Head of caudate nucleus (tissue), 42 donors: ENCODE results near the gene ZBTB11.
"Not testable (repeated sequence)": the region's sequence is repeated elsewhere in the genome, so short reads cannot be mapped to it uniquely, and the experiment has no call there.

Experiments used
- DNase-seq, 42 donors: peaks; one replicate each; pipeline versions ENCODE4 v3.0.0 to v3.0.0-alpha.2; 2020 to 2021; ENCODE audit warnings: mixed read lengths in 7 of 42
- intact Hi-C: fragments of 100-400 bp; cut with DNase I; formaldehyde crosslinking; loops from one replicate; pipeline ENCODE4 v1.15.0; 2022

ZBTB11 gene

DNA sequence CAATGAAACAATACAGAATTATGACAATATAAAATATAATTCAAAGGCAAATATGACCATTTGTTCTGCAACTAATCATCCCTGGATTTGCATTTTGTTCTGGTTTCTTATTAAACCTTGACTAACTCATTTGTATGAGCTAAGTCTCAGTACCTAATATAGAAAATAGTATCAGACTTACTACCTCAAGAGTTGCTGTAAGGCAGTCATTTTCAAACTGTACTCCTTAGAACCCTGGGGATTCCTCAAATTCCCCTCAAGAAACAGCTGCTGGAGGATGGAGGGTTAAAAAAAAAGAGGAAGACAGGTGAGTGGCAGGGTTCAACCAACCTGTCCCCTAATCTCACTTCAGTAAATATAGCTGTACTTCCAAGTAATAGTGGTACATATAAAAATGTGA lies 11.1 kb downstream of the ZBTB11 start:
- intact Hi-C loops = no loop called here
- DNase-seq = no peak

DNA sequence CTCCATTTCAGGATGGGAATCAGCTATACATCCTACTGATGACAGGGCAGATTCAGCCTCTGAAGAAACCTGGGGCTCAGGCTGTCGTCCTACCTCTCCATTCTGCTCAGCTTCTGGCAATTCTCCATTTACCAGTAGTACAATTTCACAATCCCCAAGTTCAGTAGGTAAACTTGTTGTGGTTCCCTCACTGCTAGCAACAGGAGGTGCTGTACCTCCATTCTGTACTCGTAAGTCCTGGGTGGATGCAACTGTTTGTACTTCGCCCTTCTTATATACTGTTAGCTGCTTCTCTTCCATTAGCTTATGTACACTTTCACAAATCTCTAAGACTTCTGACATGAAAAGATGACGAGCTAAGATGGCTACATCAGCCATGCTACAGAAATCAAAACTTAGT lies 11.6 kb downstream of the ZBTB11 start:
- DNase-seq = no peak
- intact Hi-C loops = no loop called here

DNA sequence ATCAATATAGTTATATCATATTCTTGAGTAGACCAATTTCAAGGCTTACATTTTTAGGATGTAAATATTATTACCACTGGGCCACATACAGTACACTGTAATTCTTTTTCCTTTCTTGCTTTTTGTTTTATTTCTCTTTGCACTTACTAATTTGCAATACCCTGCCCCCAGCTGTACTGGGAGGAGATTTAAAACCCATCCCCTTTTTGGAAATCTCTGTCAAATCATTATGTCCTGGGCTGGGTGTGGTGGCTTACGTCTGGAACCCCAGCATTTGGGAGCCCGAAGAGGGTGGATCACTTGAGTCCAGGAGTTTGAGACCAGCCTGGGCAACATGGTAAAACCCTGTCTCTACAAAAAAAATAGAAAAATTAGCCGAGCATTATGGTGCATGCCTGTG lies 16.2 kb downstream of the ZBTB11 start:
- DNase-seq = no peak
- intact Hi-C loops = no loop called here

DNA sequence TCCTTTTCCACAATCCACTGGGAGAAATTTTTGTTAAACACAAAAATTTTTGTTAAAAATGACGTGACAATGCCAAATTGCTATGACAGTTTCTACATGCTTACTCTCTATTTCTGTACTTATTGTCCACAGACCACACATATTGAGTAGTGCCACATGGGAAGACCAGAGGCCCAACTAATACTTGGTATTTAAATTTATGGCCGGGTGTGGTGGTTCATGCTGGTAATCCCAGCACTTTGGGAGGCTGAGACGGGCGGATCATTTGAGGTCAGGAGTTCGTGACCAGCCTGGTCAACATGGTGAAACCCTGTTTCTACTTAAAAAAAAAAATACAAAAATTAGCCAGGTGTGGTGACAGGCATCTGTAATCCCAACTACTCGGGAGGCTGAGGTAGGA lies 20.3 kb downstream of the ZBTB11 start:
- intact Hi-C loops = no loop called here
- DNase-seq = no peak

DNA sequence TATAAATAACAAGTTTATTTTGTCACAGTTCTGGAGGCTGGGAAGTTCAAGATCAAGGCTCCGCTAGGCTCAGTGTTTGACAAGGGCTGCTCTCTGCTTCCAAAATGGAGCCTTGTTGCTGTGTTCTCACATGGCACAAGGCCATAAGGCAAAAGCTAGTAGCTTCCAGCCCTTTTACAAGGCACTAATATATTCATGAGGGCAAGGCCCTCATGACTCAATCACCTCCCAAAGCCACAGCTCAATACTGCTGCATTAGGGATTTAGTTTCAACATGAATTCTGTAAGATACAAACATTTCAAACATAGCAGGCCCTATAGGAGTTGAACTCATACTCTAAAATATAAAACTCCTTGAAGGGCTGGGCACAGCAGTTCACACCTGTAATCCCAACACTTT lies 30.2 kb downstream of the ZBTB11 start:
- intact Hi-C loops = no loop called here

DNA sequence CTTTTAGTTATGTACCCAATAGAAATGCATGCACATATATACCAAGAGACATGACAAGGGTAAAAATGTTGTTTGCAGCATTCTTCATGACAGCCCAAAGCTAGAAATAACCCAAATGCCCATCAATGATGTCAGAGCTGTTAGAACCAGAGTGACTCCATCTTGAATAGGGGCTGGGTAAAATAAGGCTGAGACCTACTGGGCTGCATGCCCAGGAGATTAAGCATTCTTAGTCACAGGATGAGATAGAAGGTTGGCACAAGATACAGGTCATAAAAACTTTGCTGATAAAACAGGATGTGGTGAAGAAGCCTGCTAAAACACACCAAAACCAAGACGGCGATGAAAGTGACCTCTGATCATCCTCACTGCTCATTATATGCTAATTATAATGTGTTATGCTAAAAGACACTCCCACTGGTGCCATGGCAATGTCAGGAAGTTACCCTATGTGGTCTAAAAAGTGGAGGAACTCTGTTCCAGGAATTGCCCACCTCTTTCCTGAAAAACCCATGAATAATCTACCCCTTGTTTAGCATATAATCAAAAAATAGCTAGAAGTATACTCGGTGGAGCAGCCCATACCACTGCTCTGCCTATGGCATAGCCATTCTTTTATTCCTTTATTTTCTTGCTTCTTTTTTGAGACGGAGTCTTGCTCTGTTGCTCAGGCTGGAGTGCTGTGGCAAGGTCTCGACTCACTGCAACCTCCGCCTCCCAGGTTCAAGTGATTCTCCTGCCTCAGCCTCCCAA lies 32.9 kb downstream of the ZBTB11 start:
- DNase-seq = no peak
- intact Hi-C loops = no loop called here

More for the DNA sequence above, 30.2 kb downstream of the ZBTB11 start:
- no peak for DNase-seq

DNA sequence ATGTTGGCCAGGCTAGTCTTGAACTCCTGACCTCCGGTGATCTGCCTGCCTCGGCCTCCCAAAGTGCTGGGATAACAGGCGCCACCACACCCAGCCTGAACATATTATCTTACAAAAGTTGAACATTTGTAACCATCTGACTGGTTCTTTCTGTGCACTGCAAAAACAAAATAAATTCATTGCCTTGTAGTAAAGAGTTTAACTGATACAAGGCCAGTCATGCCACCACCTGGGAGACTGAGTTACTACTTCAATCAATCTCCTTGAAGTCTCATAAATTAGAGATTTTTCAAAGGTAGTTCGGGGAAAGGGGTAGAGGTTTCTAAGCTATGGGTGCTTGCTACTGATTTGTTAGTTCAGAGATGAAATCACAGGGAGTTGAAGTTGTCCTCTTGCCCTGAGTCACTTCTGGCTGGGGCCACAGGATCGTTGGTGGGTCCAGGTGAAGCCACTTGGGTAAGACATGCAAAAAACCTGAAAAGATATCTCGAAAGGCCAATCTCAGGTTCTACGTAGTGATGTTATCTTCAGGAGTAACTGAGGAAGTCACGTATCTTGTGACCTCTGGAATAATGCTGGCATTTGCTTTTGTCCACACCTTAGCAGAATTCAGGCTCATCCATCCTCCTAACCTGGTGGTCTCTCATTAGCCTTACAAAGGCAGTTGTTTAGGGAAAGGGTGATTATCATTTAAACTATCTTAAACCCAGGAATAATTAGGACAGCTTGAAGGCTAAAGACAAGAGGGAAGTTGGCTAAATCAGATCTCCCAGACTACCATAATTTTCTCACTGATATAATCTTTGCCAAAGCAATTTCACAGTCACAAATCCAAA lies 33.7 kb downstream of the ZBTB11 start:
- no peak for DNase-seq
- intact Hi-C loops = no loop called here

DNA sequence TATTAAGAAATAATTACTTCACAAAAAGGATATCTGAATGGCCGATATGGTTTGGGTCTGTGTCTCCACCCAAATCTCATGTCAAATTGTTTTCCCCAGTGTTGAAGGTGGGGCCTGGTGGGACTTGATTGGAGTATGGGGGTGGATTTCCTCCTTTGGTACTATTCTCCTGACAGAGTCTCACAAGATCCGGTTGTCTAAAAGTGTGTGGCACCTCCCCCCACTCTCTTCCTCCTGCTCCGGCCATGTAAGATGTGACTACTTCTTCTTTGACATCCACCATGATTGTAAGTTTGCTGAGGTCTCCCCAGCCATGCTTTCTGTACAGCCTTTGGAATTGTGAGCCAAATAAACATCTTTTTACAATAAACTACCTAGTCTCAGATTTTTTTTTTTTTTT lies 34.5 kb downstream of the ZBTB11 start:
- intact Hi-C loops = no loop called here

DNA sequence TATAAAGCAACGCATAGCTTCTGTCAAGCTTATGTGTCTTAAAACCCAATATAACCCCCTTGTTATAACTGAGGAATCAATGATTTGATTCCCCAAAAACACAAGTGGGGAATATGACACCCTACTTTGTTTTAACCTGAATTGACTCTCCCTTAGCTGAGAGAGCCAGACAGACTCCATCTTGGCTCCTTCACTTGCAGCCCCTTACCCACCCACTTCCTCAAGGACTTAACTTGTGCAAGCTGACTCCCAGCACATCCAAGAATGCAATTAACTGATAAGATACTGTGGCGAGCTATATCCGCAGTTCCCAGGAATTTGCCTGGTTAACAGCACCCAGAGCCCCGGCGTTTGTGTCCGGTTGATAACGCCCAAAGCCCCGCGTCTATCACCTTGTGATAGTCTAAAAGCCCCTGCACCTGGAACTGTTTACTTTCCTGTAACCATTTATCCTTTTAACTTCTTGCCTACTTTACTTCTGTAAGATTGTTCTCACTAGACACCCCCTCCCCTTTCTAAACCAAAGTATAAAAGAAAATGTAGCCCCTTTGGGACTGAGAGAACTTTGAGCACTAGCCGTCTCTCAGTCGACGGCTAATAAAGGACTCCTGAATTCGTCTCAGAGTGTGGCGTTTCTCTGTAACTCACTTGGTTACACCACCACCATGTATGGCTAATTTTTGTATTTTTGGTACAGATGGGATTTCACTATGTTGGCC lies 35.4 kb downstream of the ZBTB11 start:
- intact Hi-C loops = not testable (repeated sequence)

More for the DNA sequence above, 34.5 kb downstream of the ZBTB11 start:
- DNase-seq = no peak

DNA sequence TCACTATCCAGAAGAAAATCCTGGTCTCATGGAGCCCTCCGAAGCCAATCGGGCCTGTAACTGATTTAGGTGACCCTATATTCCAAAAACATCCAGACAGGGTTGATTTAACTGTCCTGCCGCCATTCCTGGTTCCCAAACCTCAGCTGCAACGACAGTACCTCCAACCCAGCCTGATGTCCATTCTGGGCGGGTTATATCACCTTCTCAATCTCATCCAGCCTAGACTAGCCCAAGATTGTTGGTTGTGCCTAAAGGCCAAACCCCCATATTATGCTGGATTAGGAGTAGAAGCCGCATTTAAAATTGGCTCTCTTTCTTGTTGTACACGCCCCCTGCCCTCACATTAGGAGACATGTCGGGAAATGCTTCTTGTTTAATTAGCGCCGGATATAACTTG lies 36.7 kb downstream of the ZBTB11 start:
- intact Hi-C loops = no loop called here
- no peak for DNase-seq

More for the DNA sequence above, 35.4 kb downstream of the ZBTB11 start:
- not testable (repeated sequence) for DNase-seq

DNA sequence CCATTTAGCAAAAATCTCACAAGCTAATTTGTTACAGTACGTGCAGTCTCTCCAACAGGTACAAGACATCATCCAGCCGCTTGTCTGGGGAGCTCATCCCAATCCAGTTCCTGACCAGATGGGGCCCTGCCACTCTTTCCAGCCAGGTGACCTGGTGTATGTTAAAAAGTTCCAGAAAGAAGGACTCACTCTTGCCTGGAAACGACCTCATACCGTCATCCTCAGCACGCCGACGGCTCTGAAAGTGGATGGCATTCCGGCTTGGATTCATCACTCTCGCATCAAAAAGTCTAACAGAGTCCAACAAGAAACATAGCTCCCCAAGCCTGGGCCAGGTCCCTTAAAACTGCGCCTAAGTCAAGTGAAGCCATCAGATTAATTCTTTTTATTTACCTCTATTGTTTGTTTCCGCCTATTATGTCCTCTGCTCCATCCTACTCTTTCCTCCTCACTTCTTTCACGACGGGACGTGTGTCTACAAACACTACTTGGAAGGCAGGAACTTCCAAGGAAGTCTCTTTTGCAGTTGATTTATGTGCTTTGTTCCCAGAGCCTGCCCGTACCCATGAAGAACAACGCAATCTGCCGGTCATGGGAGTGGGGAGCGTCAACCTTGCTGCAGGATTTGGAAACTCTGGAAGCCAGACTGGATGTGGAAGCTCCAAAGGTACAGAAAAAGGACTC lies 37.5 kb downstream of the ZBTB11 start:
- intact Hi-C loops = loop anchor here (10.0 kb wide), 1 partner anchor 65 kb away; the partner anchor contains the start of gene PCNP
- no peak for DNase-seq

DNA sequence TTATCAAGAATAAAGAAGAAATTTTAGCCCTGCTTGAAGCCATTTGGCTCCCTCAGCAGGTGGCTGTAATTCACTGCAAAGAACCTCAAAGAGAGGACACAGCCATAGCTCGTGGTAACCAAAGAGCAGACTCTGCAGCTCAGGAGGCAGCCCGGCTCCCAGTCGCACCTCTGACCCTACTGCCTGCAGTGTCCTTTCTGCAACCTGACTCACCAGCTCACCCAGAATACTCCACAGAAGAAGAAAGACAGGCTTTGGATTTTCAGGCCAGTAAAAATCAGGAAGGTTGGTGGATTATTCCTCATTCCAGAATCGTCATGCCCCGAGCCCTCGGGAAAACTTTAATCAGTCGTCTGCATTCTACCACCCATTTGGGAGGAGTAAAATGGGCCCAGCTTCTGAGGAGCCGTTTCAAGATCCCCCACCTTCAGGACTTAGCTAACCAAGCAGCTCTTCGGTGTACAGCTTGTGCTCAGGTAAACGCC lies 38.6 kb downstream of the ZBTB11 start:
- intact Hi-C loops = loop anchor here (10.0 kb wide), 1 partner anchor 64 kb away; the partner anchor contains the start of gene PCNP
- DNase-seq = no peak

DNA sequence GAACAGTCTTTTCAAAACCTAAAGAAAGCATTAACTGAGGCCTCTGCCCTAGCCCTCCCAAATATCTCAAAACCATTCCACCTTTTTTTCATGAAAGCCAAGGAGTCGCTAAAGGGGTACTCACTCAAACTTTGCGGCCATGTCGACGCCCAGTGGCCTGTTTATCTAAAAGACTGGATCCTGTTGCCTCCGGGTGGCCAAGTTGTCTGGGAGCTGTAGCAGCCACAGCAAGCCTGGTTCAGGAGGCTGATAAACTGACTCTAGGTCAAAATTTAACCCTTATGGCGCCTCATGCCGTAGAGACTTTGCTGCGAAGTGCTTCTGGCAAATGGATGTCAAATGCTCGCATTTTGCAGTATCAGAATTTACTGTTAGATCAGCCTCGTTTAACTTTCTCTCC lies 39.5 kb downstream of the ZBTB11 start:
- no peak for DNase-seq
- intact Hi-C loops = loop anchor here (10.0 kb wide), 1 partner anchor 63 kb away; the partner anchor contains the start of gene PCNP

DNA sequence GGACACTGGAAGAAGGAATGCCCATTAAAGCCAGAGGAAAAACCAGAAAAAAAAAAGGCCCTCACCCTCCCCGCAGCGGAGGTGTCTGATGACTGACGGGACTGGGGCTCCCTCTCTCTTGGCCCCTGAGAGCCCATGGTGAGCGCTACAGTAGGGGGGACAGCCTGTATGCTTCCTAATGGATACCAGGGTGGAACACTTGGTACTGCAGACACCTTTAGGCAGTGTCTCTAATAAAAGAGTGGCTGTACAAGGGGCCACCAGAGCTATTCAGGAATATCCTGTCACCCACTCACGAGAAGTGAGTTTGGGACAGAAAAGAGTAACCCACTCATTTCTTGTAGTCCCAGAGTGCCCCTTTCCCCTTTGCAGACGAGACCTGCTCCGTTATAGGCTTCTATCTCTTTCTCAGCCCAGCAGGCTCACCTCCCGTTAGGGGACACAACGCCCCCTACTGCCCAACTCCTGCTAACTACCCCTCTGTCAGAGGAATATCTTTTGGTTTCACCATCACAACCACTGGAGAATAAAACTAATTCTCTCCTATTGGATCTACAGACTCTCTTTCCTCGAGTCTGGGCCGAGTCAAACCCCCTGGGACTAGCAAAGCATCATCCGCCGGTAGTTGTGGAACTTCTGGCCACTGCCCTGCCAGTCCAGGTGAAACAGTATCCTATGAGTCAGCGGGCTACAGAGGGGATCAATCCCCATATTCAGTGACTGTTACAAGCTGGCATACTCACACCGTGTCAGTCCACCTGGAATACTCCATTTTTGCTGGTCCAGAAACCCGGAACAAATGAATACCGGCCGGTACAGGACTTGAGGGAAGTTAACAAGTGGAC lies 40.8 kb downstream of the ZBTB11 start:
- intact Hi-C loops = loop anchor here (10.0 kb wide), 1 partner anchor 61 kb away; the partner anchor contains the start of gene PCNP
- DNase-seq = peak; percentile 25 to 83 (median 63)

DNA sequence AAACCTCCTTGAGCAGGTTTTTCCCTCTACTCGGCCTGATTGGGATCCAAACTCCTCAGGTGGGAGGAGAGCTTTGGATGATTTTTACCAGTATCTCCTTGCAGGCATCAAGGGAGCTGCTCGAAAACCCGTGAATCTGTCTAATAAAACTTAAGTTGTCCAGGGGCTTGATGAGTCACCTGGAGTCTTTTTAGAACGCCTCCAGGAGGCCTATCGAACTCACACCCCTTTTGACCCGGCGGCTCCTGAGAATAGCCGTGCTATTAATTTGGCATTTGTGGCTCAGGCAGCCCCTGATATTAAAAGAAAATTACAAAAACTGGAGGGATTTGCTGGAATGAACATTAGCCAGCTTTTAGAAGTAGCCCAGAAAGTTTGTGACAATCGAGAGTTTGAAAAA lies 41.6 kb downstream of the ZBTB11 start:
- no peak for DNase-seq
- intact Hi-C loops = loop anchor here (10.0 kb wide), 1 partner anchor 61 kb away; the partner anchor contains the start of gene PCNP

DNA sequence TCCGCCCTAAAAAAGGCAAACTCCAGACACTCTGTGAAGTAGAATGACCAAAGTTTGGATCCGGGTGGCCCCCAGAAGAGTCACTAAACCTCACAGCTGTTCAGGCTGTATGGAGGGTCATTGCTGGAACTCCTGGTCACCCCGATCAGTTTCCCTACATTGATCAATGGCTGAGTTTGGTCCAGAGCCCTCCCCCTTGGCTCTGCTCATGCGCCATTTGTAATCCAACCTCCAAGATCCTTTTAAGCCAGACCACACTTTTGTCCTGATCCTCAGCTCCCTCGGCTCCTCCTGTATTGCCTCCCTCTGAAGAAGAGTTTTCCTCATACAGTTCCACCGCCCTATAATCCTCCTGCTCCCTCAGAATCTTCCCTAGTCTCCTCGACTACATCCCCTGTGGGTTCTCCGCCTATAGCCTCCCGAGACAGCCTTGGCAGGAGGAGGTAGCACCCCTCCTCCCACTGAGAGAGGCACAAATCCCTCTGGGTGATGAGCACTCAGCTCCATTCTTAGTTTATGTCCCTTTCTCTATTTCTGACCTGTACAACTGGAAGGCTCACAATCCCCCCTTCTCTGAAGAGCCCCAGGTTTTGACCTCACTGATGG lies 42.2 kb downstream of the ZBTB11 start:
- peak in 1 of 42 donors; percentile 12 for DNase-seq
- intact Hi-C loops = loop anchor here (10.0 kb wide), 1 partner anchor 60 kb away; the partner anchor contains the start of gene PCNP

DNA sequence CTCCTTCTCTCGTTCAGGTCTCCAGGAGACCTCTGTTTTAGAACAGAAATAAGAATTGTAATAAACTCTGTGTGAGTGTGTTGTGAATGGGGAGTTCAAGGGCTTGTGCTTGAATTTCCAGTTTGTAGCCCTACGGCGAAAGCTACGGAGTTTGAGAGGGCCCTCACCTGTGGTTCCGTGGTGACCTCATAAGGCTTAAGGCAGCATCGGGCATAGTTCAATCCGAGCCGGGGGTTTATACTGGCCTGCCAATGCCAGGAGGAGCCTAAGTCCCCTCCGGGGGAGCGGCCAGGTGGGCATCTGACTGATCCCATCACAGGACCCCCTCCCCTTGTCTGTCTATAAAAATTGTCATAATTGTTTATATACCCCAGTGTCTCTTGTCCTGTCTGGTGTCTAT lies 43.7 kb downstream of the ZBTB11 start:
- DNase-seq = peak in 1 of 42 donors; percentile 16
- intact Hi-C loops = loop anchor here (10.0 kb wide), 1 partner anchor 58 kb away; the partner anchor contains the start of gene PCNP
